Measurements from ENCODE around the gene ALPL. TPM values are rescaled to one million over a fixed set of nuclear protein-coding genes. Genes with fewer than 3 reads are reported as not detected.

Gene ALPL
- total RNA-seq, 2 donors from 2014 or later = 16.2 to 50.3 TPM

GRCh38 chr1:21495225-21495820, 13.9 kb upstream of the ALPL start:
- H3K36me3 ChIP-seq = no peaks in the 10 kb centered on the region
- H3K4me1 ChIP-seq = no peaks in the 10 kb centered on the region
- TF ChIP-seq, protein P1, sequence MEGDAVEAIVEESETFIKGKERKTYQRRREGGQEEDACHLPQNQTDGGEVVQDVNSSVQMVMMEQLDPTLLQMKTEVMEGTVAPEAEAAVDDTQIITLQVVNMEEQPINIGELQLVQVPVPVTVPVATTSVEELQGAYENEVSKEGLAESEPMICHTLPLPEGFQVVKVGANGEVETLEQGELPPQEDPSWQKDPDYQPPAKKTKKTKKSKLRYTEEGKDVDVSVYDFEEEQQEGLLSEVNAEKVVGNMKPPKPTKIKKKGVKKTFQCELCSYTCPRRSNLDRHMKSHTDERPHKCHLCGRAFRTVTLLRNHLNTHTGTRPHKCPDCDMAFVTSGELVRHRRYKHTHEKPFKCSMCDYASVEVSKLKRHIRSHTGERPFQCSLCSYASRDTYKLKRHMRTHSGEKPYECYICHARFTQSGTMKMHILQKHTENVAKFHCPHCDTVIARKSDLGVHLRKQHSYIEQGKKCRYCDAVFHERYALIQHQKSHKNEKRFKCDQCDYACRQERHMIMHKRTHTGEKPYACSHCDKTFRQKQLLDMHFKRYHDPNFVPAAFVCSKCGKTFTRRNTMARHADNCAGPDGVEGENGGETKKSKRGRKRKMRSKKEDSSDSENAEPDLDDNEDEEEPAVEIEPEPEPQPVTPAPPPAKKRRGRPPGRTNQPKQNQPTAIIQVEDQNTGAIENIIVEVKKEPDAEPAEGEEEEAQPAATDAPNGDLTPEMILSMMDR (IDR thresholded peaks at IDR 0.05) = no peak
- H3K9me3 ChIP-seq = no peaks in the 10 kb centered on the region
- no peak overlapping the region for H3K27ac ChIP-seq
- H3K4me3 ChIP-seq = no peak overlapping the region
- H3K27me3 ChIP-seq = no peaks in the 10 kb centered on the region
- DNase-seq (ENCODE audit: low spot score) = no peak

- H3K9me3 ChIP-seq = no peaks in the 10 kb centered on the region
- no peak for DNase-seq (ENCODE audit: low spot score)
- TF ChIP-seq, protein P1 (IDR thresholded peaks at IDR 0.05) = no peak
- H3K4me3 ChIP-seq = no peak overlapping the region
- H3K4me1 ChIP-seq = no peaks in the 10 kb centered on the region
- H3K27ac ChIP-seq = no peak overlapping the region
- no peaks in the 10 kb centered on the region for H3K27me3 ChIP-seq
- H3K36me3 ChIP-seq = no peaks in the 10 kb centered on the region
These were observed 13.2 kb upstream of the ALPL start for GRCh38 chr1:21496063-21496462.

GRCh38 chr1:21496886-21497285, 12.3 kb upstream of the ALPL start:
- H3K27me3 ChIP-seq = no peaks in the 10 kb centered on the region
- TF ChIP-seq, protein P1 (IDR thresholded peaks at IDR 0.05) = no peak
- no peak for DNase-seq (ENCODE audit: low spot score)

DNA sequence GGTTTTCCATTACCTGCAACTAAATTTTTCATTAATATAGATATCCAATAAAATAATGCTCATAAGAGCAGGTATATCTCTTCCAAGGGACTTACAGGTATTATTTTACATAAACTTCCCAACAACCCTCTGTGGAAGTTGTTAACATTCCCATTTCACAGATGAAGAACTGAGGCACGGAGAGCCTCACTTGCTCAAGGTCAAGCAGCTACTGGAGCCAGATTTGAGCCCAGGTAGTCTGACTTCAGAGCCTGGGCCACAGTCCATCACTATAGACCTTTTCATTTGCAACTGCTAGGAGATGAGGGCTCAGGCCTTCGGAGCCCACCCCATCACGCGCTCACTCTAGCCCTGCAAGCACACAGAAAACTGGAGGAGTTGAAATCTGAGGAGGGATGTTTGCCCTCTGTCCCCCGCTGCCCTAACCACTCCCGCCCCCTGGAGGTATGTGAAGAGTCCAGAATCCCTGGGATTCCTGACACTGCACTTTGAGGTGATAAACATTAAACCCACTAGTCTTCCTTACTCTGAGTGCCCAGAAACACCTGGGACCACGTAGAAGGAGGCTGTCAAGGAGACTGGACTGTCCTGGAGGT, 11.7 kb upstream of the ALPL start:
- TF ChIP-seq, protein P1 (IDR thresholded peaks at IDR 0.05) = no peak
- no peaks in the 10 kb centered on the region for H3K9me3 ChIP-seq
- H3K27ac ChIP-seq = no peak overlapping the region
- no peak for DNase-seq (ENCODE audit: low spot score)
- H3K27me3 ChIP-seq = no peaks in the 10 kb centered on the region
- H3K4me3 ChIP-seq = no peak overlapping the region
- H3K36me3 ChIP-seq = no peaks in the 10 kb centered on the region
- no peaks in the 10 kb centered on the region for H3K4me1 ChIP-seq

More at GRCh38 chr1:21496886-21497285, 12.3 kb upstream of the ALPL start:
- Histone ChIP-seq H3K4me1 (no peaks in the 10 kb centered on the region), H3K9me3 (no peaks in the 10 kb centered on the region), H3K27ac (no peak overlapping the region), H3K4me3 (no peak overlapping the region), H3K36me3 (no peaks in the 10 kb centered on the region)

GRCh38 chr1:21499283-21499950, 9.8 kb upstream of the ALPL start:
- no peak for DNase-seq (ENCODE audit: low spot score)
- Histone ChIP-seq H3K27ac (no peak overlapping the region), H3K4me1 (no peaks in the 10 kb centered on the region), H3K36me3 (no peaks in the 10 kb centered on the region), H3K4me3 (no peak overlapping the region), H3K27me3 (no peaks in the 10 kb centered on the region), H3K9me3 (no peaks in the 10 kb centered on the region)
- TF ChIP-seq, protein P1 (IDR thresholded peaks at IDR 0.05) = no peak
